Umbilical cord (tissue), 2 donors: Measurements from ENCODE around the gene RNF213. TPM values are rescaled to one million over a fixed set of nuclear protein-coding genes. Genes with fewer than 3 reads are reported as not detected.
"Not testable (repeated sequence)": the region's sequence is repeated elsewhere in the genome, so short reads cannot be mapped to it uniquely, and the experiment has no call there.

ENCODE experiments used
- DNase-seq: peaks from one replicate; pipeline ENCODE4 v3.0.0-alpha.2; 2015; ENCODE audit warnings: low spot score
- total RNA-seq: library from RNA; depleted of rRNA; stranded (reverse); fragments of >200 nt; gene quantifications from one replicate; pipeline ENCODE4 v1.2.3, GENCODE V29; 2014; ENCODE audit warnings: low replicate concordance; ENCODE audit not compliant: insufficient read depth

RNF213 gene
- total RNA-seq, 1 donor from 2014 or later = 54.4 TPM

DNA sequence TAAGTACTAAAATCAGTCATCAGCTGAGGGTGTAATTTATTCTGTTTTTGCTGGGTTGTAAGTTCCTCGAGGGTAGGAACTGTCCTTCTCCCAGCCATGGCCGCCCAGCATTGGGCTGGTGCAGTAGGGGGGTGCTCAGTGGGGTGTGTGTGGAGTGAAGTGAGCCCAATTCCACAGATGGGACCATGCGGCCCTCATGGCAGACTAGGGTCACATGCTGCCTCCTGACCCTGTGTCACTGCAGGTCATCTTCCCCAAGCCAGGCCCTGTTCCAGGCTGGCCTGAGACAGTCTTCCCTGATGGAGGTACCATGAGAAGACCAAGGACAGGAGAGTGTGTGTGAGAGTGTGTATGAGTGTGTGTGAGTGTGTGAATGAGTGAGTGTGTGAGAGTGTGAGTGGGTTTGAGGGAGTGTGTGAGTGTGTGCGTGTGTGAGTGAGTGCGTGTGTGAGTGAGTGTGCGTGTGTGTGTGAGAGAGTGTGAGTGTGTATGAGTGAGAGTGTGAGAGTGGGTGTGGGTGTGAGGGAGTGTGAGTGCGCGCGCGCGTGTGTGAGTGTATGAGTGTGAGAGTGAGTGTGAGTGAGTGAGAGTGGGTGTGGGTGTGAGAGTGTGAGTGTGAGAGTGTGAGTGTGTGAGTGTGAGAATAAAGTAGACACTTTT lies 36.7 kb upstream of the RNF213 start:
- no peak for DNase-seq

DNA sequence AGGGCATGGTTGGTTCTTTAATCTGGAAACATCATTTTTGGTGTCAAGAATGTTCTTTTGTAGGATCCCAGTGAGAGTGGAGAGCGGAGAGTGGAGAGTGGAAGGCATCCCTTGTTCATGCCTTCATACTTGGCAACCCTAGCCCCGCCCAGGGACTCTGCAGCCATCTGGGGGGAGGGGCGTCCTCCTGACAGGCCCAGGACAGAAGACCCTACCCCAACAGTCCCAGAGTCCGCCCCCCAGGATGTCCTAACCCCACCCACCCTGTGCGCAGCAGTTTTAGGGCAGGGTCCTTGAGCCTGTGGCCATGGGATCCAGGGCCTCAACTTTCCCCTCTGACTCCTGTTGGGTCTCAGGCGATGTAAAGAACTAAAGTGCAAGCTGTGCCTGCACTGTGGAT lies 36.0 kb upstream of the RNF213 start:
- no peak for DNase-seq

DNA sequence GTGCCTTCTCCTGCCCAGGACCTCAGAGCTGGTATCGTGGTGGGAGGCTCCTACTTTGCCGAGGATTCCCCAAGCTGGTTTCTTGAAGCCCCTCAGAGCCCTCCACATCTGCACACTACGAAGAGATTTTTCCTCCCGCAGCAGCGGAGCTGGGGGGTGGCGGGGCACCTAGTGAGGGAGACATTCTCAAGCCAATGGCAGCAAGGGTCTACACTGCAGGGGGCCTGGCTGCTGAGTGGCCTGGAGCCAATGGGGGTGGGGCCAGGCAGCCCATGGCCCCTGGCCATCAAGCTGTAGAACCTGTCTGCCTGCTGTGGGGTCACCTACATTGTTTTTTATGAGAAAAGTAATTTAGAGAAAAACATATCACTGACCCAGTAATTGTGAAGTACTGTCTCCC lies 35.4 kb upstream of the RNF213 start:
- no peak for DNase-seq

DNA sequence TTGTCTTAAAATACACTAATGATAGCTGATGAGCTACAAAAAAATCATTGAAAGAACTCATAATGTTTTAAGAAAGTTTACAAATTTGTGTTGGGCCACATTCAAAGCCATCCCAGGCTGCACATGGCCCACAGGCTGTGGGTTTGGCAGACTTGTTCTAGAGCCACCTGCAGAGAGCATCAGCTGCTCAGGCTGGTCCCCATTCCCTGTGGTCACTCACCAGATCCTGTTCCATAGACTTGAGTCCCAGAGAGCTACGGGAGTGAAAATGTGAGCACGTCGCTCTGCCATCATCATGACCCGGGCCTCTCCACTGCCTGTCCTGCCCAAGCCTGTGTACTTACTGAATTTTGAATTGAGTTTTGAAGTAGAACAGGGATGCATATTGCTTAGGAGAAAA lies 33.5 kb upstream of the RNF213 start:
- no peak for DNase-seq

DNA sequence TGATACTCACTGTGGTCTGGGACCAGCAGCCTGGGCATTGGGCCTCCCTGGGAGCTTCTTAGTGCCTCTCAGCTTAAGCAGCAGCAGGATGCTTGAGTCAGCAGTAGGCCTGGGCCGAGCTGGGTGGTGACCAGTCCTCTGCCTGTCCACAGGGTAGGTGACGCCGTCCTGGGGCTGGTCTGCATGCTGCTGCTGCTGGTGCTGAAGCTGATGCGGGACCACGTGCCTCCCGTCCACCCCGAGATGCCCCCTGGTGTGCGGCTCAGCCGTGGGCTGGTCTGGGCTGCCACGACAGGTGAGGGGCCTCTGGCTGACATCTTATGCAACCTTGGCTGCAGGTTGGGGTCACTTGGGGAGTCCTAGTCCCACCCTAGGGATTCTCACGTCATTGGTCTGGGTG lies 33.0 kb upstream of the RNF213 start:
- no peak for DNase-seq

DNA sequence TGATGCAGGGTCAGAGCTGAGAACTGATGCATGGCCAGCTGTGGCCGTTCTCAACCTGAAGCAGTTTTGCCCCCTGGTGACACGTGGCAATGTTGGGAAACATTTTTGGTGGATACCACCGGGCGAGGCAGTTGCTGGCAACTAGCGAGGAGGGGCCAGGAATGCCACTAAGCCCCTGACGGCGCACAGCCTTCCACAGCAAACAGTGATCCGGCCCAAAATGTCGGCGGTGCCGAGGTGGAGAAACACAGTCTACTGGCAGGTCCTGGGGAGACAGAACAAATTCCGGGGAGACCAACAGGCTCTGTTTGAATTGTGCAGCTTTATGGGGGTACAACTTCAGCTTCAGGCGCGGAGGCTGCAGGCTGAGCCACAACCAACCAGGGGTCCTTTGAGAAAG lies 32.2 kb upstream of the RNF213 start:
- no peak for DNase-seq

DNA sequence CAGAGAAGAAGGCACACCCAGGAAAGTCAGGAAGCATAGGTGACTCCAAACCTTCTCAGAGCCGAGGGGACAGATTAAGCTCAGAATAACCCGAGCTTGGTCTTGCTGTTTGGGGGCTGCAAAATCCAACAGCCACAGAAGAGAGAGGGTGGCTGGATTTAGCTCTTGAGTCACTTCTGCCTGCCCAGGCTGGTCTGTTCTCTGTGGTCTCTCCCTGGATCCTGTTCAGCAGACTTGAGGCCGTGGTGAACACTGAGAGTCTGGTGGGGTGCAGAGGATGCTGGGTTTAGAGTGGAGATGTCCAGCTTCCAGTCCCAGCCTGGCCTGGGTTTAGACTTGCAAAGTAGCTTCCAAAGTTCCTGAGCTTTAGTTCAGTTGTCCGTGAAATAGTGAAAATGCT lies 31.6 kb upstream of the RNF213 start:
- DNase-seq = no peak

DNA sequence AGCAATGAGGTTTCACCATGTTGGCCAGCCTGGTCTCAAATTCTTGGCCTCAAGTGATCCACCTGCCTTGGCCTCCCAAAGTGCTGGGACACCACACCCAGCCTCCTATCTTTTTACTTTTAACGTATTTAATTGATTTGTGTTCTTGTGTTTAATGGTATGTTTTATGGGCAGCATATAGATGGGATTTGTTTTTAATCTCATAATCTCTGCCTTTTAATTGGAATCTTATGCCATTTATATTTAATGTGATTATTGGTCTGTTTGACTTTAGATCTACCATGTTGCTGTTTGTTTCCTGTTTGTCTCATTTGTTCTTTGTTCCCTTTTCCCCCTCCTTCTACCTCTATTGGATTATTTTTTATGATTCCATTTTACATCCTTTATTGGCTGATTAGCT lies 28.2 kb upstream of the RNF213 start:
- no peak for DNase-seq

DNA sequence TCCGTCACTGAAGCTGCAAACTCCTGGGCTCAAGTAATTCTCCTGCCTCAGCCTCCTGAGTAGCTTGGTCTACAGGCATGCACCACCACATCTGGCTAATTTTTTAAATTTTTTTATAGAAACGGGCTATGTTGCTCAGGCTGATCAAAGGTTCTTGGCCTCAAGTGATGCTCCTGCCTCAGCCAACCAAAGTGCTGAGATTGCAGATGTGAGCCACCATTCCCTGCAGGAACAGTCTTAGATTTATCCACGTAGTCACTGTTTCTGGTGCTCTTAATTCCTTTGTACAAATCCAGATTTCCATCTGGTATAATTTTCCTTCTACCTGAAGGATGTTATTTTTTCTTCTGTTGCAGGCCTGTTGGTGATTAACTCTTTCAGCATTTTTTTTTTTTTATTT lies 27.4 kb upstream of the RNF213 start:
- no peak for DNase-seq

DNA sequence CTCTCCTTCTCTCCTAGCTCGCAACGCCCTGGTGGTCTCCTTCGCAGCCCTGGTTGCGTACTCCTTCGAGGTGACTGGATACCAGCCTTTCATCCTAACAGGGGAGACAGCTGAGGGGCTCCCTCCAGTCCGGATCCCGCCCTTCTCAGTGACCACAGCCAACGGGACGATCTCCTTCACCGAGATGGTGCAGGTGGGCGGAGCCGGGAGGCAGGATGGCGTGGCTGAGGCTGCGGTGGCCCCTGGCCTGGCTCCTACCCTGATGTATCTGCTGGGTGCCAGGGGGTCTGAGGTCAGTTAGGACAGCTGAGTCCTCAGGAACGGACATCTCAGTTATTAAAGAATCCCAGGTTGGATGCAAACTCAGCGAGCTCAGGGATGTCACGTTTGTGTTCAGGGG lies 23.7 kb upstream of the RNF213 start:
- DNase-seq = no peak

DNA sequence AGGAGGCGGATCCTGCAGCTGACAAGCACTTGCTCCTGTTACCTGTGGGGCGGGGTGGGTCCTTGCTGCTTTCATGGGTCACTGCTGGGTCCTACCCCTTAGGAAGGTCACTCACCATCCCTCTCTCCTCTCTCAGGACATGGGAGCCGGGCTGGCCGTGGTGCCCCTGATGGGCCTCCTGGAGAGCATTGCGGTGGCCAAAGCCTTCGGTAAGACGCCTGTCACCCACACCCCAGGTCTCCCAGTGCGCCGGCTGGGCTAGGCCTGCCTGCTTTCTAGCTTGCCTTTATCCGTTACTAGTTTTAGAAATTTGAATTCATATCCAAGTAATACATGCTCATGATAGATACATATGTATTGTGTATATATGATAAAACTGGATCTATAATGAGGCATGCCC lies 23.3 kb upstream of the RNF213 start:
- DNase-seq = no peak

DNA sequence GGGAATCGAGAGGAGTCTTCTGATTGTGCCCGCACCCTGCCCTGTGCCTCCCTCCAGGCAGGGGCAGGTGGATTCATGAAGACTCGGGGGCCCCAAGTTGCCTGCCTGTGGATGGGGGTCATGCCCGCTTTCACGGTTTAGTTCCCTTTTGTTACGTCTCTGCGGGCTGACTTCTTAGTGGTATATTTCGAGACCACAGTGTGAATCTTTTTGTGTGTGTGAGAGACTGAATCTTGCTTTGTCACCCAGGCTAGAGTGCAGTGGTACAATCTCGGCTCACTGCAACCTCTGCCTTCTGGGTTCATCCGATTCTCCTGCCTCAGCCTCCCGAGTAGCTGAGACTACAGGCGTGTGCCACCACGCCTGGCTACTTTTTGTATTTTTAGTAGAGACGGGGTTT lies 18.1 kb upstream of the RNF213 start:
- no peak for DNase-seq

DNA sequence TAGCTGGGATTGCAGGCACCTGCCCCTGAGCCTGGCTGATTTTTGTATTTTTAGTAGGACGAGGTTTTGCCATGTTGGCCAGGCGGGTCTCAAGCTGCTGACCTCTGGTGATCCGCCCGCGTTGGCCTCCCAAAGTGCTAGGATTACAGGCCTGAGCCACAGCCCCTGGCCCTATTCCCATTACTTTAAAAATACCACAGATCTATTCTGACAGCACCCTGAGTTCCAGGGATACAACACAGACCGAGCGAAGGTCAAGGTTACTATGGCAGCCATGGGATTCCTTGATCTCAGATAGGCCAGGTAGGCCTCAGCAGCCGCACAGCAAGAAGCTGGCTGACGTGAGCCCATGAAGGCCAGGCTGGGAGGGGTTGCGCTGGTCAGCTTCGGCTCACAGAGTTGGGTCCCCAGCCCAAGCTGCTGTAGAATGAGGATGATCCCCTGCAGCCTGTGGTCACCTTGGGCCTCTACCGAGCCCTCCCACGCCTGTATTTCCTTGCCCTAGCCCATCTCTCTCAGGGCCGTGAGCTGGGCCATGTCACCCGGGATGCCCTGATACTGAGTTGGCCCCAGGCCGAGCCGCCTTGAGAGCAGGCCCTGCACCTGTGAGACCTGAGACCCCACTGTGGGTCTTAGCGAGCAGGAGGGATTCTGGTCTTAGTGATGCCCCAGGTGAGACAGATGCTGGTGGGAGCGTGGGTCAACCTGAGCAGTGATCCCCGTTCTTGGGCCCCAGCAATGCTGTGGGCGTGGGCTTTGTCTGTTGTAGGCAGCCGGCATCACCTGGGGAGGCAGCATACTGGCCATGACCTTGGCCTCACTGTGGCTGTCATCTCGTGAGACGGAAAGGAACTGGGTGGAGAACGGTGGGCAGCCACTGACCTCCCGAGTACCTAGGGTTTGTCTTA lies 16.9 kb upstream of the RNF213 start:
- no peak for DNase-seq

DNA sequence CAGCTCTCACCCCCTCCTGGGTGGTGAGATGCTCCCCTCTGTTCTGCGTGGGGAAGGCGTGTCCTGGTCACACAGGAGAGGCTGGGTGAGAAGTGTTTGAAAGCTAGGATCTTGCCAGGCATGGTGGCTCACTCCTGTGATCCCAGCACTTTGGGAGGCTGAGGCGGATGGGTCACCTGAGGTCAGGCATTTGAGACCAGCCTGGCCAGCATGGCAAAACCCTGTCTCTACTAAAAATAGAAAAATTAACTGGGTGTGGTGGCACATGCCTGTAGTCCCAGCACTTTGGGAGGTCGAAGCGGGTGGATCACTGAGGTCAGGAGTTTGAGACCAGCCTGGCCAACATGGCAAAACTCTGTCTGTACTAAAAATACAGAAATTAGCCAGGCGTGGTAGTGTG lies 16.2 kb upstream of the RNF213 start:
- not testable (repeated sequence) for DNase-seq

DNA sequence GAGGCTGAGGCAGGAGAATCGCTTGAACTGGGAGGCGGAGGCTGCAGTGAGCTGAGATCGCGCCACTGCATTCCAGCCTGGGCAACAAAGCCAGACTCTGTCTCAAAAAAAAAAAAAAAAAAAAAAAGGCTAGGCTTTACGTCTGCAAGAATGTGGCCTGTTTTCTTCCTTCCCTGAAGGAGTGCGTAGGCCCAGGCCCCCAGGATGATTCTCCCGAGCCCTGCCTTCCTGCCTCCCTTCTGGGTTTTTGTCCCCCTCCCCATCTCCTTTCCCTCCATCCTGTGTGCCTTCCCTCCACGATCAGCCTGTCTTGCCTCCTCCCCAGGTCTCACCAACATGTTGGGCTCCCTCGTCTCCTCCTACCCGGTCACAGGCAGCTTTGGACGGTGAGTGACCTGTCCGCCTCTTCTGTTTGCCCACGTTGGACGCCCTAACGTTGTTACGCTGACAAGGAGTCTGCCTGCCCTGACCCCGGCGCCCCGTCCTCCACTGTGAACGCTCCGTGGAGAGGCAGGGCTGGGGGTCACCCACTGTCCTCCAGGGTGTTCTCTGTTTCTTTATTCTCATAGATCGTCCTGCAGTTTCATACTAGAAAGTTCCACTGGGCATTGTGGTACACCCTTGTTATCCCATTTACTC lies 15.7 kb upstream of the RNF213 start:
- no peak for DNase-seq

DNA sequence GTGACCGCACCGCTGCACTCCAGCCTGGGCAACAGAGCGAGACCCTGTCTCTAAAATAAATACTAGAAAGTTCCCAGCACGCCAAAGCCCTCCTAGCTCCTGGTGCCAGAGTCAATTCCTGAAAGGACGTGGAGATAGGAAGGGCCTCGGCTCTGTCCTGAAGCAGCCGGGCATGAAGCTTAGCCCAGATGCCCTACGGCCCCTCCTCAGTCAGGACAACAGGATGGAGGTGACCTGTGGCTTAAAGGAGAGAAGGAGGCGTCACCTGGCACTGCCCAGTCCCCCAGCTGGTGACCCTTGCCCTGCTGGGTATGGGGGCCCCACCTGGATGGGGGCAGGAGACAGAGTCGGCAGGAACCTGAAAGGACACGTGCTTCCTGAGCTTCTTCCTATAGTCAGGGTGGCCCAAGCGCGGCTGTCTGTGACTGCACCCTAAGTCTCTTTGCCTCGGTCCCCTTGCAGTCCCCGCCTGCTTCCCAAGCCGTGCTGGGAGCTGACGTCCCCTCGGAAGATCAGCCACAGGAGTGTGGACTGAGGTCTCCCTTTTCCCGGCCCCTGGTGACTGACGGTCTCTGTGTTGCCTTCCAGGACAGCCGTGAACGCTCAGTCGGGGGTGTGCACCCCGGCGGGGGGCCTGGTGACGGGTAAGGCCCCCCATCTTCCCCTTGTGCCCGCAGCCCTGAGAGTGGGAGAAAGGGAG lies 14.9 kb upstream of the RNF213 start:
- DNase-seq = no peak

DNA sequence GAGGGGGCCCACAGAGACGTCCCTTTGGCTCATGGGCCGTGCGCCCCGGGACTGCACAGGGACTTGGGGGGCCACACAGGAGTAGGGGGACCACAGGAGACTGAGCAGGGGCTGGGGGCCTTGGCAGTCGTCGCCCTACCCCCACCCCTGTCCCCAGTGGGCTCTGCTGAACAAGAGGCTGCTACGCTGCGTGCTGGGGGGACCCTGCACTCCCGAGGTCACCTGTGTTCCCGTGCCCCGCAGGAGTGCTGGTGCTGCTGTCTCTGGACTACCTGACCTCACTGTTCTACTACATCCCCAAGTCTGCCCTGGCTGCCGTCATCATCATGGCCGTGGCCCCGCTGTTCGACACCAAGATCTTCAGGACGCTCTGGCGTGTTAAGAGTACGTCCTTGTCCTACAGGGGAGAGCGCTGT lies 14.4 kb upstream of the RNF213 start:
- DNase-seq = no peak

DNA sequence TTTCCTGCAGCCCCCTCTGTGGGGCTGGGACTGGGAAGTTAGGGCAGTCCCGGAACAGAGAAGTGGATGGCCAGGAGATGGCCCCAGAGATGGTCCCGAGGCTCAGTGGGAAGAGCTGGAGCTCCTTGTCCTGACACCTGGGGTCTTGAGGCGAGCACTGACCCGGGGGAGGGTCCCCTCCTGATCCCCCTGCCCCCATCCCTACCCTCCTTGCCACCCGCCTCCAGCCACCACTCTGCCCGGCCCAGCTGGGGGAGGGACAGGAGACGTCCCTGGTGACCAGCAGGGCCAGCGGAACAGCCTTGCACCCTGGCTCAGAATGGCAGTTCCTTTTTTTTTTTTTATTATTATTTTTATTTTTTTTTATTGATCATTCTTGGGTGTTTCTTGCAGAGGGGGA lies 13.9 kb upstream of the RNF213 start:
- DNase-seq = no peak

DNA sequence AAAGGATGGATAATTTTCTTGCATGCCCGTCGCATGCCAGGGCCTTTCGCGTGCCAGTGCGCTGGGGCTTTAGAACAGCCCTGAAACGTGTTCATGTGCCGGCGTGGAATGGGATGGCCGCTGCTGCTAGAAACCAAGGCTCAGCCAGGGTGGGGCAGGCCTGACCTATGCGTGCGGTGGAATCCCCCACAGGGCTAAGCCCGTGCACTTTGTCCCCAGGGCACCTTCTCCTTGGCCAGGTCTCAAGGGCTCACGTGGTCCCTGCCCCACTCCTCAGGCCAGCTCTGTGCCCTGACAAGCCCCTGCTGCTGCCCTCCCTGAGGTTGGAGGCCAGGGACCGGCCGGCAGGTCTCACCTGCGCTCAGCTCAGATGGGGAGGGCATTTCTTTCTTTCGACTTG lies 13.1 kb upstream of the RNF213 start:
- DNase-seq = no peak

DNA sequence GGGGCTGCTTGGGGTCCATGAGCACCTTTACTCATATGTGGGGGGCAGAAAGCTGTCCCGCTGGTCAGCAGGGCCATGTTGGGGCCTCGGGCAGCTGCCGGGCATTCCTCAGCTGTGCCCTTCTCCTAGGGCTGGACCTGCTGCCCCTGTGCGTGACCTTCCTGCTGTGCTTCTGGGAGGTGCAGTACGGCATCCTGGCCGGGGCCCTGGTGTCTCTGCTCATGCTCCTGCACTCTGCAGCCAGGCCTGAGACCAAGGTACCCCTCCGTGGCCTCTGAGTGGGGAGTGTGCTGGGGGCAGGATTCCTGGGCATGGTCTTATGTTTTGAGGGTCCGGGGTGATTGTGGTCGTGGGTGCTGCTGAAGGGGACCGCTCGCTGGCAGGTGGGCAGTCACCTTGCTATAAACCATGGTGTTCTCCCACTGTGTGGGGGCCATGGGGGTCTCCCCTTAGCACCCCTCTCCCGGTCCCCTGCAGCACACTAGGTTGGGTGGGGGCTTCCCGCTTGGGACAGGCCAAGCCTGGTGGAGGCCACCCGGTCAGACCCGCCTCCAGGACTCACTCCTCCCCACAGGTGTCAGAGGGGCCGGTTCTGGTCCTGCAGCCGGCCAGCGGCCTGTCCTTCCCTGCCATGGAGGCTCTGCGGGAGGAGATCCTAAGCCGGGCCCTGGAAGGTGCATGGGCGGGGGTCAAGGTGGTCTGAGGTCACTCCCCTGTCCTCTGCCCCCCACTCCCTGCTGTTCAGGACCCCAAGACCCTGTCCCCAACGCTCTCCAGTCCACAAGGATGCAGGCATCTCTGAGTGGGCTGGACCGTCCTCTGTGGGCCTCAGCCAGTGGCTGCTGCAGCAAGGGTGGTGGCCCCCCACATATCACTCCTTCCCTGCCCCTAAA lies 12.4 kb upstream of the RNF213 start:
- no peak for DNase-seq
